ENCODE measurements around the gene SPAG4.

SPAG4 gene

GRCh38 chr20:35621560-35621946 lies 5.9 kb downstream of the SPAG4 start:
- Histone ChIP-seq H3K27me3 (replicated peaks in 2 of 5; ENCODE audit: control insufficient read depth in 4 of 5, insufficient read depth in 5 of 5, low read length in 4 of 5) (peaks cover 0 to 15% (median 4%) of the 10 kb centered on the region in 5 experiments), H3K4me1 (ENCODE audit: control extremely low read depth in 1 of 4, control insufficient read depth in 4 of 4, insufficient read depth in 4 of 4, low read length in 3 of 4) (peaks cover 0 to 34% (median 31%) of the 10 kb centered on the region in 4 experiments), H3K4me3 (ENCODE audit: control insufficient read depth in 1 of 7, extremely low read depth in 1 of 7, insufficient read depth in 4 of 7, low read depth in 2 of 7, low read length in 6 of 7) (no peak overlapping the region), H3K36me3 (ENCODE audit: control insufficient read depth in 4 of 4, insufficient read depth in 4 of 4, low read length in 3 of 4) (peaks cover 6 to 28% (median 21%) of the 10 kb centered on the region in 4 experiments), H3K9me3 (ENCODE audit: control extremely low read depth in 1 of 5, control insufficient read depth in 4 of 5, insufficient read depth in 2 of 5, low read depth in 1 of 5, low read length in 4 of 5) (no peaks in the 10 kb centered on the region), H3K27ac (ENCODE audit: insufficient read depth in 1 of 2, low read depth in 1 of 2, low read length in 2 of 2, poor library complexity in 1 of 2, severe bottlenecking in 2 of 2) (no peak overlapping the region)
- ChIA-PET CTCF (interaction anchor here (0.6 to 3.8 kb wide), 7 partner anchors 9 to 167 kb away, joined by 3 to 29 read pairs (median 3); no protein-coding TSS in a partner anchor), POLR2A (interaction anchor here (0.6 kb wide), 1 partner anchor 106 kb away, joined by 3 read pairs; no protein-coding TSS in a partner anchor)
- 100% methylated on average over 1 of the region's 2 CpGs for WGBS (ENCODE audit: insufficient coverage)
- DNase-seq, result no peak

GRCh38 chr20:35625584-35626385 lies 10.2 kb downstream of the SPAG4 start:
- Histone ChIP-seq H3K4me1 (ENCODE audit: control extremely low read depth in 1 of 4, control insufficient read depth in 4 of 4, insufficient read depth in 4 of 4, low read length in 3 of 4) (no peaks in the 10 kb centered on the region), H3K9me3 (ENCODE audit: control extremely low read depth in 1 of 5, control insufficient read depth in 4 of 5, insufficient read depth in 2 of 5, low read depth in 1 of 5, low read length in 4 of 5) (no peaks in the 10 kb centered on the region), H3K27me3 (replicated peaks in 2 of 5; ENCODE audit: control insufficient read depth in 4 of 5, insufficient read depth in 5 of 5, low read length in 4 of 5) (no peaks in the 10 kb centered on the region), H3K36me3 (ENCODE audit: control insufficient read depth in 4 of 4, insufficient read depth in 4 of 4, low read length in 3 of 4) (peaks cover 18 to 66% (median 49%) of the 10 kb centered on the region in 4 experiments), H3K27ac (ENCODE audit: insufficient read depth in 1 of 2, low read depth in 1 of 2, low read length in 2 of 2, poor library complexity in 1 of 2, severe bottlenecking in 2 of 2) (no peak overlapping the region), H3K4me3 (ENCODE audit: control insufficient read depth in 1 of 7, extremely low read depth in 1 of 7, insufficient read depth in 4 of 7, low read depth in 2 of 7, low read length in 6 of 7) (no peak overlapping the region)
- ChIA-PET POLR2A (no interaction called here), CTCF (no interaction called here)
- WGBS (ENCODE audit: insufficient coverage), result 100% methylated on average over 5 of the region's 6 CpGs
- no peak for DNase-seq

- no peaks in the 10 kb centered on the region for H3K4me1 ChIP-seq (ENCODE audit: control extremely low read depth in 1 of 4, control insufficient read depth in 4 of 4, insufficient read depth in 4 of 4, low read length in 3 of 4)
- 94% methylated on average over 12 of the region's 13 CpGs for WGBS (ENCODE audit: insufficient coverage)
- ChIA-PET POLR2A (no interaction called here), CTCF (no interaction called here)
- H3K27ac ChIP-seq (ENCODE audit: insufficient read depth in 1 of 2, low read depth in 1 of 2, low read length in 2 of 2, poor library complexity in 1 of 2, severe bottlenecking in 2 of 2), result no peak overlapping the region
- no peak overlapping the region for H3K4me3 ChIP-seq (ENCODE audit: control insufficient read depth in 1 of 7, extremely low read depth in 1 of 7, insufficient read depth in 4 of 7, low read depth in 2 of 7, low read length in 6 of 7)
- no peak for DNase-seq
- H3K36me3 ChIP-seq (ENCODE audit: control insufficient read depth in 4 of 4, insufficient read depth in 4 of 4, low read length in 3 of 4), result peaks cover 20 to 67% (median 53%) of the 10 kb centered on the region in 4 experiments
- no peaks in the 10 kb centered on the region for H3K27me3 ChIP-seq (replicated peaks in 2 of 5; ENCODE audit: control insufficient read depth in 4 of 5, insufficient read depth in 5 of 5, low read length in 4 of 5)
- H3K9me3 ChIP-seq (ENCODE audit: control extremely low read depth in 1 of 5, control insufficient read depth in 4 of 5, insufficient read depth in 2 of 5, low read depth in 1 of 5, low read length in 4 of 5), result no peaks in the 10 kb centered on the region
Observed at GRCh38 chr20:35626386-35627001, 10.9 kb downstream of the SPAG4 start.

- DNase-seq, result no peak
- H3K27ac ChIP-seq (ENCODE audit: insufficient read depth in 1 of 2, low read depth in 1 of 2, low read length in 2 of 2, poor library complexity in 1 of 2, severe bottlenecking in 2 of 2), result no peak overlapping the region
- no peaks in the 10 kb centered on the region for H3K9me3 ChIP-seq (ENCODE audit: control extremely low read depth in 1 of 5, control insufficient read depth in 4 of 5, insufficient read depth in 2 of 5, low read depth in 1 of 5, low read length in 4 of 5)
- H3K36me3 ChIP-seq (ENCODE audit: control insufficient read depth in 4 of 4, insufficient read depth in 4 of 4, low read length in 3 of 4), result peaks cover 19 to 67% (median 57%) of the 10 kb centered on the region in 4 experiments
- H3K27me3 ChIP-seq (replicated peaks in 2 of 5; ENCODE audit: control insufficient read depth in 4 of 5, insufficient read depth in 5 of 5, low read length in 4 of 5), result no peaks in the 10 kb centered on the region
- no peaks in the 10 kb centered on the region for H3K4me1 ChIP-seq (ENCODE audit: control extremely low read depth in 1 of 4, control insufficient read depth in 4 of 4, insufficient read depth in 4 of 4, low read length in 3 of 4)
- 96% methylated on average over 4 of the region's 8 CpGs for WGBS (ENCODE audit: insufficient coverage)
- POLR2A ChIA-PET, result no interaction called here
- no peak overlapping the region for H3K4me3 ChIP-seq (ENCODE audit: control insufficient read depth in 1 of 7, extremely low read depth in 1 of 7, insufficient read depth in 4 of 7, low read depth in 2 of 7, low read length in 6 of 7)
- CTCF ChIA-PET, result no interaction called here
Observed at GRCh38 chr20:35627121-35627520, 11.5 kb downstream of the SPAG4 start.

GRCh38 chr20:35629427-35630145 lies 14.0 kb downstream of the SPAG4 start:
- H3K27me3 ChIP-seq (replicated peaks in 2 of 5; ENCODE audit: control insufficient read depth in 4 of 5, insufficient read depth in 5 of 5, low read length in 4 of 5), result no peaks in the 10 kb centered on the region
- DNase-seq, result no peak
- CTCF ChIA-PET, result interaction anchor here (1.1 to 4.8 kb wide), 2 partner anchors 10 to 20 kb away, joined by 3 to 29 read pairs; no protein-coding TSS in a partner anchor
- H3K4me1 ChIP-seq (ENCODE audit: control extremely low read depth in 1 of 4, control insufficient read depth in 4 of 4, insufficient read depth in 4 of 4, low read length in 3 of 4), result no peaks in the 10 kb centered on the region
- no peak overlapping the region for H3K27ac ChIP-seq (ENCODE audit: insufficient read depth in 1 of 2, low read depth in 1 of 2, low read length in 2 of 2, poor library complexity in 1 of 2, severe bottlenecking in 2 of 2)
- H3K4me3 ChIP-seq (ENCODE audit: control insufficient read depth in 1 of 7, extremely low read depth in 1 of 7, insufficient read depth in 4 of 7, low read depth in 2 of 7, low read length in 6 of 7), result no peak overlapping the region
- POLR2A ChIA-PET, result no interaction called here
- WGBS (ENCODE audit: insufficient coverage), result 97% methylated on average over 12 of the region's 12 CpGs
- H3K9me3 ChIP-seq (ENCODE audit: control extremely low read depth in 1 of 5, control insufficient read depth in 4 of 5, insufficient read depth in 2 of 5, low read depth in 1 of 5, low read length in 4 of 5), result no peaks in the 10 kb centered on the region
- peaks cover 22 to 76% (median 61%) of the 10 kb centered on the region in 4 experiments for H3K36me3 ChIP-seq (ENCODE audit: control insufficient read depth in 4 of 4, insufficient read depth in 4 of 4, low read length in 3 of 4)

GRCh38 chr20:35630636-35631035 lies 15.0 kb downstream of the SPAG4 start:
- no peak for DNase-seq
- ChIA-PET POLR2A (no interaction called here), CTCF (interaction anchor here (1.5 to 4.8 kb wide), 2 partner anchors 11 to 27 kb away, joined by 4 to 29 read pairs; no protein-coding TSS in a partner anchor)
- H3K36me3 ChIP-seq (ENCODE audit: control insufficient read depth in 4 of 4, insufficient read depth in 4 of 4, low read length in 3 of 4), result peaks cover 23 to 69% (median 59%) of the 10 kb centered on the region in 4 experiments
- H3K27ac ChIP-seq (ENCODE audit: insufficient read depth in 1 of 2, low read depth in 1 of 2, low read length in 2 of 2, poor library complexity in 1 of 2, severe bottlenecking in 2 of 2), result no peak overlapping the region
- H3K4me1 ChIP-seq (ENCODE audit: control extremely low read depth in 1 of 4, control insufficient read depth in 4 of 4, insufficient read depth in 4 of 4, low read length in 3 of 4), result no peaks in the 10 kb centered on the region
- WGBS (ENCODE audit: insufficient coverage), result 100% methylated on average over 1 of the region's 4 CpGs
- H3K27me3 ChIP-seq (replicated peaks in 2 of 5; ENCODE audit: control insufficient read depth in 4 of 5, insufficient read depth in 5 of 5, low read length in 4 of 5), result no peaks in the 10 kb centered on the region
- H3K9me3 ChIP-seq (ENCODE audit: control extremely low read depth in 1 of 5, control insufficient read depth in 4 of 5, insufficient read depth in 2 of 5, low read depth in 1 of 5, low read length in 4 of 5), result no peaks in the 10 kb centered on the region
- H3K4me3 ChIP-seq (ENCODE audit: control insufficient read depth in 1 of 7, extremely low read depth in 1 of 7, insufficient read depth in 4 of 7, low read depth in 2 of 7, low read length in 6 of 7), result no peak overlapping the region

Data from common myeloid progenitor, CD34-positive (primary cell).